ENCODE data around the gene MYH9.

GRCh38 chr22:36422287-36423014, 34.7 kb upstream of the MYH9 start:
- TF ChIP-seq POLR2A (IDR thresholded peaks at IDR 0.05) = no peak
- no peak for TF ChIP-seq CTCF (IDR thresholded peaks at IDR 0.05)

Data from heart left ventricle (tissue), 13 donors.